Measurements from ENCODE around the gene DNAAF3.
"Not testable (repeated sequence)": the region's sequence is repeated elsewhere in the genome, so short reads cannot be mapped to it uniquely, and the experiment has no call there.

The DNAAF3 gene

GRCh38 chr19:55176076-55176475, 9.7 kb upstream of the DNAAF3 start:
- in situ Hi-C loops (cut with HindIII; ENCODE audit: low sequenced_read_pairs) = loop anchor here (5.0 to 10.0 kb wide), 4 partner anchors 79 to 239 kb away; partner anchors contain the start of genes COX6B2, PPP6R1 and RPL28
- no peak for DNase-seq (ENCODE audit: low read depth)
- TF ChIP-seq, protein P1, sequence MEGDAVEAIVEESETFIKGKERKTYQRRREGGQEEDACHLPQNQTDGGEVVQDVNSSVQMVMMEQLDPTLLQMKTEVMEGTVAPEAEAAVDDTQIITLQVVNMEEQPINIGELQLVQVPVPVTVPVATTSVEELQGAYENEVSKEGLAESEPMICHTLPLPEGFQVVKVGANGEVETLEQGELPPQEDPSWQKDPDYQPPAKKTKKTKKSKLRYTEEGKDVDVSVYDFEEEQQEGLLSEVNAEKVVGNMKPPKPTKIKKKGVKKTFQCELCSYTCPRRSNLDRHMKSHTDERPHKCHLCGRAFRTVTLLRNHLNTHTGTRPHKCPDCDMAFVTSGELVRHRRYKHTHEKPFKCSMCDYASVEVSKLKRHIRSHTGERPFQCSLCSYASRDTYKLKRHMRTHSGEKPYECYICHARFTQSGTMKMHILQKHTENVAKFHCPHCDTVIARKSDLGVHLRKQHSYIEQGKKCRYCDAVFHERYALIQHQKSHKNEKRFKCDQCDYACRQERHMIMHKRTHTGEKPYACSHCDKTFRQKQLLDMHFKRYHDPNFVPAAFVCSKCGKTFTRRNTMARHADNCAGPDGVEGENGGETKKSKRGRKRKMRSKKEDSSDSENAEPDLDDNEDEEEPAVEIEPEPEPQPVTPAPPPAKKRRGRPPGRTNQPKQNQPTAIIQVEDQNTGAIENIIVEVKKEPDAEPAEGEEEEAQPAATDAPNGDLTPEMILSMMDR (IDR thresholded peaks at IDR 0.05; ENCODE audit: low read depth, low read length, missing control alignments) = no peak
- no peak overlapping the region for H3K4me3 ChIP-seq (ENCODE audit: low read depth, low read length)

- DNase-seq (ENCODE audit: low read depth) = no peak
- TF ChIP-seq, protein P1 (IDR thresholded peaks at IDR 0.05; ENCODE audit: low read depth, low read length, missing control alignments) = no peak
- in situ Hi-C loops (cut with HindIII; ENCODE audit: low sequenced_read_pairs) = loop anchor here (5.0 to 10.0 kb wide), 4 partner anchors 80 to 240 kb away; partner anchors contain the start of genes COX6B2, PPP6R1 and RPL28
- no peak overlapping the region for H3K4me3 ChIP-seq (ENCODE audit: low read depth, low read length)
Observed at GRCh38 chr19:55175117-55175867, 8.9 kb upstream of the DNAAF3 start.

DNA sequence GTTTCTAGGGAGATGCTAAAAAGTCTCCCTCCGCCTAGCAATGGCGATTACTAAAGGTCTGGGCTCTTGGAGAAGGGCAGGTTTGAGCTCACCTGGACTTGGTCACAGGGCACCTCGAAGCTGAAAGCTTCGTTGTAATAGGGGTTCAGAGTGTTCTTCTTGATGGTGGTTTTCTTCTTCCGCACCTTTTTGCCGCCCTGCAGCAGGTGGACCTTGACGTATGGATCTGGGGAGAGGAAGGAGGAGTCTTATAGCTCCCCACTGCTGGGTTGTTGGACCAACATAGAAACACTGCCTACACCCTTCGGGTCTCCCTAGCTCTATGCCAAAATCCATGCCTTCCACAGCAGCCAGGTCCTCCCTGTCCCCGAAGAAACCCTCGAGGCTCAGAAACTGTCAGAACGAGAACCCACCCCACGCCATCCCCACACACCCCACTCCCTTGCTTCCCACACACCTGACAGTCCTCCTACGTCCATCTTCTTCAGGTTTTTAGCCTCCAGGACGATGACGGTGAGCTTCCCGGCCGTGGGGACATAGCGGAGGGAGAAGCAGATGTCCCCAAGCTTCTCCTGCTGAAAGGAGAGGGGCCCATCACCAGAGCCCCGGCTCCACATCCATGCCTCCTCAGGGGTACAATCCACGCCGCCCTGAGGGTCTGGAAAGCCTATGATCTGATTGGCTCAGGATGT, 8.2 kb upstream of the DNAAF3 start:
- H3K4me3 ChIP-seq (ENCODE audit: low read depth, low read length) = no peak overlapping the region
- no peak for DNase-seq (ENCODE audit: low read depth)
- TF ChIP-seq, protein P1 (IDR thresholded peaks at IDR 0.05; ENCODE audit: low read depth, low read length, missing control alignments) = no peak
- in situ Hi-C loops (cut with HindIII; ENCODE audit: low sequenced_read_pairs) = loop anchor here (5.0 to 10.0 kb wide), 7 partner anchors 43 to 240 kb away; partner anchors contain the start of genes COX6B2, PPP1R12C, PPP6R1 and RPL28

DNA sequence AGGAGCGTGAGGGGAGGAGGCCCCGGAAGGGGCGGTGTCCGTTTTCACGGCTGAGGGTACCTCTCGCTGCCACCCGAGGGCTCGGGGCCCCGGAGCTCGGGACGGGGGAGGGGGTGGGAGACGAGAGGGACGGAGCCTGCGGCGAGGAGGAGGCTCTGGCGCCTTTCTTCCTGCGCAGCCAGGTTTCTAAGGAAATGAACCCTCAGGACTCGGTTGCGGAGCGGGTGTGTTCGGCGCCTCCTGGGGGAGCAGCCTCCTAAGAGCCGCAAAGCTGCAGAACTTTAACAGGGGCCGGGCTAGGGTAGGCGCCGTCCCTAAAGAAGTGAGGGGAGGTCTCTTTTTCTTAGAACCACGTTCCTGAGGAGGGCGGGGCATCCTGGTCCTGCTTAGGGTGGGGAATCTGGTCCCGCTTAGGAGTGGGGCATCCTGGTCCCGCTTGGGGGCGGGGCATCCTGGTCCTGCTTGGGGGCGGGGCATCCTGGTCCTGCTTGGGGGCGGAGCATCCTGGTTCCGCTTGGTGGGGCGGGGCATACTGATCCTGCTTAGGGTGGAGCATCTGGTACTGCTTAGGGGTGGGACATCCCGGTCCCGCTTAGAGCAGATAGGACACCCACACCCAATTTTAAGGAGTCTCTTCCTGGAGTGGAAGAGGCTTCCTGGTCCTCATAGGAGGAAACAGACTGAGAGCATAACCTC, 7.4 kb upstream of the DNAAF3 start:
- H3K4me3 ChIP-seq (ENCODE audit: low read depth, low read length) = peak overlapping the region; percentile 39
- in situ Hi-C loops (cut with HindIII; ENCODE audit: low sequenced_read_pairs) = loop anchor here (5.0 to 10.0 kb wide), 6 partner anchors 43 to 241 kb away; partner anchors contain the start of genes COX6B2, PPP1R12C and PPP6R1
- DNase-seq (ENCODE audit: low read depth) = no peak
- TF ChIP-seq, protein P1 (IDR thresholded peaks at IDR 0.05; ENCODE audit: low read depth, low read length, missing control alignments) = no peak

GRCh38 chr19:55173186-55173713, 6.8 kb upstream of the DNAAF3 start:
- peak overlapping the region; percentile 39 for H3K4me3 ChIP-seq (ENCODE audit: low read depth, low read length)
- in situ Hi-C loops (cut with HindIII; ENCODE audit: low sequenced_read_pairs) = loop anchor here (5.0 to 10.0 kb wide), 6 partner anchors 44 to 242 kb away; partner anchors contain the start of genes COX6B2, PPP1R12C and PPP6R1
- TF ChIP-seq, protein P1 (IDR thresholded peaks at IDR 0.05; ENCODE audit: low read depth, low read length, missing control alignments) = no peak
- DNase-seq (ENCODE audit: low read depth) = no peak

DNA sequence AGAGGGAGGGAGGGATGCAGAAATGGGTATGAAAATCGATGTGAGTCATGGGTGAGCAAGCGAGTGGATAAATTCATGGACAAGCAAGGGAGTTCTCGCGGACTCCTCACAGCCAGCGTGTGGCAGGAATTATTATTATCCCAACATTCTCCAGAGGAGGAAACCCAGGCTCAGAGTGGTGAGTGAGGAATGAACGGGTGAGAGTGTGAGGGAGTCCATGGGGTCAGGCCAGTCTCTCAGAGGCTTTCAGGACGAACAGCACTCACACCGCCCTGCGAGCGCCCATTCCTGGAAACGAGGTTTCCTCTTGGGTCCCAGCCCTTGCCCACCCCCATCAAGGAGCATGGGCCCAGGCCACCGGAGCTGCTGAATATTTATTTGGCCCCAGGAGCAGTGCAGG, 6.3 kb upstream of the DNAAF3 start:
- H3K4me3 ChIP-seq (ENCODE audit: low read depth, low read length) = no peak overlapping the region
- TF ChIP-seq, protein P1 (IDR thresholded peaks at IDR 0.05; ENCODE audit: low read depth, low read length, missing control alignments) = no peak
- DNase-seq (ENCODE audit: low read depth) = no peak

GRCh38 chr19:55172318-55172717, 5.9 kb upstream of the DNAAF3 start:
- not testable (repeated sequence) for DNase-seq (ENCODE audit: low read depth); H3K4me3 ChIP-seq (ENCODE audit: low read depth, low read length)
- in situ Hi-C loops (cut with HindIII; ENCODE audit: low sequenced_read_pairs) = loop anchor here (5.0 to 10.0 kb wide), 6 partner anchors 45 to 242 kb away; partner anchors contain the start of genes COX6B2, PPP1R12C and PPP6R1

More for the DNA sequence above, 6.3 kb upstream of the DNAAF3 start:
- in situ Hi-C loops (cut with HindIII; ENCODE audit: low sequenced_read_pairs) = loop anchor here (5.0 to 10.0 kb wide), 6 partner anchors 45 to 242 kb away; partner anchors contain the start of genes COX6B2, PPP1R12C and PPP6R1
